Fibroblast of lung (primary cell): ENCODE data around the gene CALCOCO1. TPM values are rescaled to one million over a fixed set of nuclear protein-coding genes. Genes with fewer than 3 reads are reported as not detected.
"Not testable (repeated sequence)": the region's sequence is repeated elsewhere in the genome, so short reads cannot be mapped to it uniquely, and the experiment has no call there.

ENCODE experiments used
- DNase-seq, 2 donors: peaks; one replicate each; pipeline versions ENCODE4 v3.0.0 to v3.0.0-alpha.2; 2010; ENCODE audit warnings: low read depth in 2 of 2
- H2AFZ ChIP-seq: 2 replicates; pipeline ENCODE4 v1.5.1; 2012; ENCODE audit warnings: low read length, control low read depth, inconsistent platforms
- H3K27ac ChIP-seq: 2 replicates; pipeline ENCODE4 v1.5.1; 2011; ENCODE audit warnings: low read length, control low read depth; ENCODE audit not compliant: insufficient read depth
- H3K27me3 ChIP-seq: 2 replicates; pipeline ENCODE4 v1.5.1; 2011; ENCODE audit warnings: mild to moderate bottlenecking, low read length; ENCODE audit not compliant: control insufficient read depth, insufficient read depth
- H3K36me3 ChIP-seq: 2 replicates; pipeline ENCODE4 v1.5.1; 2011; ENCODE audit warnings: low read length; ENCODE audit not compliant: control insufficient read depth, insufficient read depth
- H3K4me1 ChIP-seq: 2 replicates; pipeline ENCODE4 v1.5.1; 2011; ENCODE audit warnings: low read length; ENCODE audit not compliant: control insufficient read depth, insufficient read depth; ENCODE audit errors: extremely low read depth
- H3K4me2 ChIP-seq: 2 replicates; pipeline ENCODE4 v1.5.1; 2011; ENCODE audit warnings: low read length, control low read depth; ENCODE audit not compliant: insufficient read depth; ENCODE audit errors: extremely low read depth
- H3K4me3 ChIP-seq, 4 experiments: fragments of 200-600 bp in 1 of 4; sonication (generic) in 1 of 4; replicated peaks in 1 of 4; 2 replicates each; pipeline ENCODE4 v1.5.1; 2011 to 2016; ENCODE audit warnings: low read length in 4 of 4, low read depth in 3 of 4, mild to moderate bottlenecking in 3 of 4, control low read depth in 2 of 4, inconsistent platforms in 1 of 4, mixed read lengths in 1 of 4; ENCODE audit not compliant: insufficient read depth in 1 of 4; ENCODE audit errors: control extremely low read depth in 1 of 4
- H3K79me2 ChIP-seq: 2 replicates; pipeline ENCODE4 v1.5.1; 2012; ENCODE audit warnings: mild to moderate bottlenecking, low read length, inconsistent platforms; ENCODE audit not compliant: control insufficient read depth, insufficient read depth
- H3K9ac ChIP-seq: 2 replicates; pipeline ENCODE4 v1.5.1; 2011; ENCODE audit warnings: mild to moderate bottlenecking, low read length, control low read depth; ENCODE audit not compliant: insufficient read depth
- H3K9me3 ChIP-seq: 2 replicates; pipeline ENCODE4 v1.5.1; 2012; ENCODE audit warnings: low read depth, low read length; ENCODE audit not compliant: control insufficient read depth, insufficient read depth
- H4K20me1 ChIP-seq: 2 replicates; pipeline ENCODE4 v1.5.1; 2011; ENCODE audit warnings: low read length; ENCODE audit not compliant: control insufficient read depth, insufficient read depth; ENCODE audit errors: extremely low read depth
- CTCF ChIP-seq, 2 donors: IDR thresholded peaks in 1 of 2; conservative IDR thresholded peaks in 1 of 2; 1 replicate in 1 of 2; 2 replicates in 1 of 2; pipeline ENCODE4 v1.5.1; 2011 to 2012; ENCODE audit warnings: low read length in 2 of 2, control low read depth in 1 of 2, inconsistent platforms in 1 of 2, low read depth in 1 of 2, mild to moderate bottlenecking in 1 of 2
- EZH2 ChIP-seq: IDR thresholded peaks from 2 replicates; pipeline ENCODE4 v1.5.1; 2012; ENCODE audit warnings: low read length, control low read depth, mild to moderate bottlenecking; ENCODE audit errors: missing control alignments
- polyA plus RNA-seq, 2 donors: library from polyadenylated mRNA; depleted of rRNA in 1 of 2; stranded (reverse) in 1 of 2; unstranded in 1 of 2; fragments of >200 nt; gene quantifications; 2 replicates each; pipeline ENCODE4 v1.2.1, GENCODE V29; 2011 to 2012; ENCODE audit warnings: missing spikeins in 1 of 2
- total RNA-seq: library from RNA; depleted of rRNA; stranded (reverse); fragments of >200 nt; gene quantifications from 2 replicates; pipeline ENCODE4 v1.2.1, GENCODE V29; 2014

CALCOCO1 gene
- total and polyA plus RNA-seq, 2 donors (not counting 1 experiment from before 2014, with no cell fraction given) = 116 to 125 TPM

DNA sequence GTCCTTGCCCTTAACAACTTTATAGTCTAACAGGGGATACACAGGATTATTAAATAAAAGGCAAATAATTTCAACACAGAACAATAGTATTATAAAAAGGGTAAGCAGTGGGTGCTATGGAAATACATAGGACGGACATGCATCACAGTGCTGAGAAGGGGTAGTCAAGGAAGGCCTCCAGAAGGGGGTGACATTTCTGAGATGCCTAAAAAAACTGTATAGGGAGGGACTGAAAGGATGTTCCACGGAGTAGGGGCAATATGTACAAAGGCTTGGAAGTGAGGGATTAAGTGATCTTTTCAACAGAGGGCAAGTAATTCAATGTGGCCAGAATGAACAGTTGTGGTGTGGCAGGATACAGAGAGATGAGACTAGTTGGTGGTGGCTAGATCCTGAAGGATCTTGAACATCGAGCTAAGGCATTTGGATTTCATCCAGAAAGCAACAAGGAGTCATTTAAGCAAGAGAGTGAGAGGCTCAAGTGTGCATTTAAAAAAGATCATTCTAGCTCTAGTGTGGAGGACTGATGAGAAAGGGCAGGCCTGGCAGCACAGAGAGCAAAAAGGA lies 42.5 kb downstream of the CALCOCO1 start:
- H3K36me3 ChIP-seq = no peaks in the 10 kb centered on the region
- no peaks in the 10 kb centered on the region for H3K79me2 ChIP-seq
- DNase-seq = no peak
- no peak overlapping the region for H3K9ac ChIP-seq
- H4K20me1 ChIP-seq = no peaks in the 10 kb centered on the region
- peaks cover 2% of the 10 kb centered on the region for H3K27me3 ChIP-seq
- no peak overlapping the region for H3K27ac ChIP-seq
- H3K4me3 ChIP-seq = no peak overlapping the region
- TF ChIP-seq CTCF (conservative IDR thresholded peaks at IDR 0.05 in 1 of 2, IDR thresholded peaks at IDR 0.05 in 1 of 2; ENCODE audit: low read depth in 1 of 2, low read length in 2 of 2) = no peak
- TF ChIP-seq EZH2 = no peak
- no peak overlapping the region for H2AFZ ChIP-seq
- no peak overlapping the region for H3K4me2 ChIP-seq
- no peaks in the 10 kb centered on the region for H3K9me3 ChIP-seq
- H3K4me1 ChIP-seq = no peaks in the 10 kb centered on the region

- H3K27ac ChIP-seq = no peak overlapping the region
- H3K9me3 ChIP-seq = no peaks in the 10 kb centered on the region
- H3K9ac ChIP-seq = no peak overlapping the region
- TF ChIP-seq EZH2 (no peak), CTCF (conservative IDR thresholded peaks at IDR 0.05 in 1 of 2, IDR thresholded peaks at IDR 0.05 in 1 of 2; ENCODE audit: low read depth in 1 of 2, low read length in 2 of 2) (no peak)
- no peak overlapping the region for H3K4me2 ChIP-seq
- no peaks in the 10 kb centered on the region for H3K4me1 ChIP-seq
- no peak overlapping the region for H2AFZ ChIP-seq
- H4K20me1 ChIP-seq = no peaks in the 10 kb centered on the region
- no peaks in the 10 kb centered on the region for H3K36me3 ChIP-seq
- peaks cover 2% of the 10 kb centered on the region for H3K27me3 ChIP-seq
- H3K79me2 ChIP-seq = no peaks in the 10 kb centered on the region
- no peak overlapping the region for H3K4me3 ChIP-seq
- DNase-seq = no peak
Observed at GRCh38 chr12:53683983-53684382, 43.3 kb downstream of the CALCOCO1 start.

GRCh38 chr12:53683494-53683893 lies 43.8 kb downstream of the CALCOCO1 start:
- Histone ChIP-seq H3K27ac (no peak overlapping the region), H3K4me3 (no peak overlapping the region), H3K36me3 (no peaks in the 10 kb centered on the region), H3K4me1 (no peaks in the 10 kb centered on the region), H3K79me2 (no peaks in the 10 kb centered on the region), H3K4me2 (no peak overlapping the region), H3K9me3 (no peaks in the 10 kb centered on the region), H3K27me3 (peaks cover 2% of the 10 kb centered on the region), H2AFZ (no peak overlapping the region), H4K20me1 (no peaks in the 10 kb centered on the region), H3K9ac (no peak overlapping the region)
- TF ChIP-seq CTCF (conservative IDR thresholded peaks at IDR 0.05 in 1 of 2, IDR thresholded peaks at IDR 0.05 in 1 of 2; ENCODE audit: low read depth in 1 of 2, low read length in 2 of 2) = no peak
- no peak for TF ChIP-seq EZH2
- no peak for DNase-seq

DNA sequence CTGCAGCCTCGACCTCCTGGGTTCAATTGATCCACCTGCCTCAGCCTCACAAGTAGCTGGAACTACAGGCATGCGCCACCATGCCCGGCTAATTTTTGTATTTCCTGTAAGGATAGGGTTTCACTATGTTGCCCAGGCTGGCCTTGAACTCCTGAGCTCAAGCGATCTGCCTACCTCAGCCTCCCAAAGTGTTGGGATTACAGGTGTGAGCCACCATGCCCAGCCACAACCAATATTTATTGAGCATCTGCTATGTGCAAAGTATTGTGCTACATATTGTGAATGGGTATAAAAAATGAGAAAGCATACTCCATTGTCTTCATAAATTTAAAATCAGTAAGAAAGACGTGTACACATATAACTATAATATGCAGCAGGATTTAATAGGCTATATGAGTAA lies 47.2 kb downstream of the CALCOCO1 start:
- H3K36me3 ChIP-seq, H3K4me3 ChIP-seq, H3K27ac ChIP-seq, DNase-seq, H3K27me3 ChIP-seq, H3K4me2 ChIP-seq, H3K9me3 ChIP-seq, H3K9ac ChIP-seq, H3K79me2 ChIP-seq, H4K20me1 ChIP-seq, H3K4me1 ChIP-seq, H2AFZ ChIP-seq: not testable (repeated sequence)
